Measurements from ENCODE around the gene PRKACA. TPM values are rescaled to one million over a fixed set of nuclear protein-coding genes. Genes with fewer than 3 reads are reported as not detected.

The PRKACA gene
- total RNA-seq, 1 experiment from 2014 or later = 25.6 TPM

DNA sequence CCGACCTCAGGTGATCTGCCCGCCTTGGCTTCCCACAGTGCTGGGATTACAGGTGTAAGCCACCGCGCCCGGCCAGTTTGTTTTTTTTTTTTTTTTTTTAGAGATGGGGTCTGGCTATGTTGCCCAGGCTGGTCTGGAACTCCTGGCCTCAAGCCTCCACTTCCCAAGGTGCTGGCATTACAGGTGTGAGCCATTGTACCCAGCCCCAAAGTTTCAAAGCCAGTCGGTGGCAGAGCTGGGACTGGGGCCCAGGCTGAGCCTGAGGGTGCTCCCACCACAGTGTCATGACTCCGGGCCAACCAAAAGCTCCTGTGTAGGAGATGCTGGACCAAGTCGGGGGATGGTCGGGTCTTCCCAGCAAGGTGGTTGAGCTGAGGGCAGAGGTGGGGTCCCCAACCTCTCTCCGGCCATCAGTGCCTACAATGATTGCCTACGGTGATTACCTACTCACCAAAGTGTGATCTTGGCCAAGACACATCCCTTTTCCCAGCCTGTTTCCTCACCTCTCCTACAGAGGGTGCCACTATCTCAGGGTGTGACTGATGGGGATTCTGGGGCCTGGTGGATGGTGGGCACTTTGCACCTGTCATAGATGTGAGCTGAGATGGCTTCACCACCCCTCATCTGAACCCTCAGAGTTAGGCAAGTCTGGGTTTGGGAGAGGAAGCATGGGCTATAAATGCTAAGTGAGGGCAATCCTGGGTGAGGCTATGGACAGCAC lies 21.1 kb downstream of the PRKACA start:
- no peak for DNase-seq (ENCODE audit: low read depth)

DNA sequence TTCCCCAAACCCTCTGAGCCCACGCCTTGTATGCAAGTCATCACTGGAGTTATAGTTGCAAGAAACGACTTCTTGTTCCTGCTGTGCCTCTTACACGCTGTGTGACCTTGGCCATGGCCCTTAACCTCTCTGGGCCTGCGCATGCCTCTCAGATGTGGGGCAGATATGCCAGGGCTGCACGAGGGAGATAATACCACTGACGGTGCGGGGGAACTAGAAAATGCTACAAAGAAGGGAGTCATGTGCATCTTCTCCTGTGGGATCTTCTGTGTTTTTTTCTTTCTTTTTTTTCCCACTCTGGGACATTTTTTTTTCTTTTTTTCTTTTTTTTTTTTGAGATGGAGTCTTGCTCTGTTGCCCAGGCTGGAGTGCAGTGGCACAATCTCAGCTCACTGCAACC lies 22.7 kb downstream of the PRKACA start:
- DNase-seq (ENCODE audit: low read depth) = no peak

GRCh38 chr19:14093117-14093823 lies 24.3 kb downstream of the PRKACA start:
- DNase-seq (ENCODE audit: low read depth) = no peak

DNA sequence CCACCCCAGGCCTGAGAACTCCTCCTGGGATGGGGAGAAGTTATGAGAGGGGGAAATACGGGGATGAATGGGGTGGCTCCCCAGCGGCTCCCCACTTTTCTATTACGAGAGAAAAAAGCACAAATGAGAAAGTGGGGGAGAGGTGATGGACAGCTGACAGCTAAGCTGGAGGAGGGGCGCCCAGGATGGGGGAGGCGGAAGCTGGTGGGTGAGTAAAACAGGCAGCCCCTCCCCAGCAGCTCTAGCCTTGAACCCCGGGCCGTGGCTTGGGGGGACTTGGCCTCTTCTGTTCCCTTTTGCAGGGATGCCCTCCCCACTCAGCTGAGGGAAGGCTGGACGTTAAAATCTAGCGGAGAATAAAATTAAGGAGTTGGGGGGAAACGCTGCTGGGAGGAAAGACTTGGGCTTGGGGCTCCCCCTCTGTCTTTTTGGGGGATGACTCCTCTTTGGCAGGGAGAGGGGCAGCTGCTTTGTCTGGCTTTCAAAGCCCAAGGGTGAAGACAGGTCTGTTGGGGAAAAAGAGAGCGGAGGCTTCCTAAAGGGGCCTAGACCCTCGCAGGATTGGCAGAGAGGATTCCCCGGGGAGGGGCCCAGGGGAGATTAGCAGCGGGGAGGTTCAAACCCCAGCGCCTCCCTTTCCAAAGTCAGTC lies 25.6 kb downstream of the PRKACA start:
- DNase-seq (ENCODE audit: low read depth) = no peak

DNA sequence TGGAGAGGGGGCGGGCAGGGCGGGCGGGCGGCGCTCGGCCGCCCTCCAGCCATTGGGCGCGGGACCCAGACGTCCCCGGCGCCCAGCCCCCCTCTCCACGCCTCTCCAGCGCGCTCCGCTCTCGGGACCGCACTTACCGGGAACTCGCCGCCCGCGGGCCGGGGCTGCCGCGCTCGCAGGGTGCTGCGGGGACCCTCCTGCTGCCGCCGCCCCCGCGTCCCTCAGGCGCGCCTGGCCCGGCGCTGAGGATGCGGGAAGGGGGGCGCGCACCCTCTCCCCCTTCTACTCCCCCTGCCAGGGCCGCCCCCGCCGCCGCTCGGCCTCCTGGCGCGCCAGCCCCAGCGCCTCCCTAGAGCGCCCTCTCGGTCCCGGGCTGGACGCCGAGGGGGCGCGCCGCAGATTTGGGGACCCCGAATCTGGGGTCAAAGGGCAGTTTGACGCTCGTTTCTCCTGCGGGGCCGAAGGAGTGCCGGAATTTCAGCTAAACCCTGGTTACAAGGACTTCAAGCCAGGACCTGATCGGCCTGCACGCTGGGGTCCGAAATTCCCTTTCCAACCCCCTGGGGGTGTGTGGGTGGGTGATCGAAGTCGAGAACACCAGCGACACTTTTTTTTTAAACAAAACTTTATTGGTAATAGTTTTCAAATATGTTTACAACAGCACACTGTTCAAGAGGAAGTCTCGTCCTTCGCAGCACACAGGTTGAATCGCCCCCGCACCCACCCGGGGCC lies 26.3 kb downstream of the PRKACA start:
- DNase-seq (ENCODE audit: low read depth) = peak; percentile 63

- no peak for DNase-seq (ENCODE audit: low read depth)
Observed at GRCh38 chr19:14090509-14091080, 27.0 kb downstream of the PRKACA start, which contains the start of gene SAMD1. SAMD1 (minus strand) TSS chr19:14090751.

DNA sequence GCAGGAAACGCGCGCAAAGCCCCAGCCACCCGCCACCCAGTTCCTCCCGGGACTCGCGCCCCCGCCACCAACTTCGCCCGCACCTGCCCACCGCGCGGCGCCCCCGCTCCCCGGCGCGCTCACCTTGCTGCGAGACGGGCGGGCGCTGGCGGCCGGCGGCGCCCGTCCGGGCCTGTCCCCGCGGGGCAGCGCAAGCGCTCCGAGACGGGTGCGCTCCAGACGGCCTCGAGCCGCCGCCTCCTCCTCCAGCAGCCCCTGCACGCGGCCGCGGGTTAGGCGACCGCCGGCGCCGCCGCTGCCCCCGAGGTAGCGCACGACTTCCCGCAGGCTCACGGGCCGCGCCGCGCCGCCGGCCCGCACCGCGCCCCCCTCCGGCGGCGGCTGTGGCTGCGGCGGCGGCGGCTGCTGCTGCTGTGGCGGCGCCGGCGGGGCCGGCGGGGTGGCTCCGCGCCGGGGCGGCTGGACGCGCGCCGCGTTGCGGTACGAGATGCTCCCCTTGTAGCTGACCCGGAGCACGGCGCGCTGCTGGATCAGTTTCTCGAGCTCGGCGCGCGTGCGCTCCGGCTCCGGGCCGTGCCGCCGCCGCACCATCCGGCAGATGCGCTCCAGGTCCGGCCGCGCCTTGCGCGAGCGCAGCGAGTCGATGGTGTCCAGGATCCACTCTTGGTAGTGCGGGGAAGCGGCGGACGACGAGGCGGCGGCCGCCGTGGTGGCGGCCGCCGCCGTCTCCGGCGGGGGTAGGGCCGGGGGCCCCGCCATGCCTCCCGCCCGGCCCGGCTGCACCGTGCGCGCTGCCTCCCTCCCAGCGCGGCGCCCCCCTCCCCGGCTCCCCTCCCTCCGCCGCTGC lies 27.7 kb downstream of the PRKACA start:
- peak; percentile 36 for DNase-seq (ENCODE audit: low read depth)

GRCh38 chr19:14089412-14089661 lies 28.2 kb downstream of the PRKACA start:
- no peak for DNase-seq (ENCODE audit: low read depth)

- DNase-seq (ENCODE audit: low read depth) = no peak
Observed at GRCh38 chr19:14088634-14089411, 28.7 kb downstream of the PRKACA start.

GRCh38 chr19:14086098-14086497 lies 31.5 kb downstream of the PRKACA start:
- no peak for DNase-seq (ENCODE audit: low read depth)

DNA sequence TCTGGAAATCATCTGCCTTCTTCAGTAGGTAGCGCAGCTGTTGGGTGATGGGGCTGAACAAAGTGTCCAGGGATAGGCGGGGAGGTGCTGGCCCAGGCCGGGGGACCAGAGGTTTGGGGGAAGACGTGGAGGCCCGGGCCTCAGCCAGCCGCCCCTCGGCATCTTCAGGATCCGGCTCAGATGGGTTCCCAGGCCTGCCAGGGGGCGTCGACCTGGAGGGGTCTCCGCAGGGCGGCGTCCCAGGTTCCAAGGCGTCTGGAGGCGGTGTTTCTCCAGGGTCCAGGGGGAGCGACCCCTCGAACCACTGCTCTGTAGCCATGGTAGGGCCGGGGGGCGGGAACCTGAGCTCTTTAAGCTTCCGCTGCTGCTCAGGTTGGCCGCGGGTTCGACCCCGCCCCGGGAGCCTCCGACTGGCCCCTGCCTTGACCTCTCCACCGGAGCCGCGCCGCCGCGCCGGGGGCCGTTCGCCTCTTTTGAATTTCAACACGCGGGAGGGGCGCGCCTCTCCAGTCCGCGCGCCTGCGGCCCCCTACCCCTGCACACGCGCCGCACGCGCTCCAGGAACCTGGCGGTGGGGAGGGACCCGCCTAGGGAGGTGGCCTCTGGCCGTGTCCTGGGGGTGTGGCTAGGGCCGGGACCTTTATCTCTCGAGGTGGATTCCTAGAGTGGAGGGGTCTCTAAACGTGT lies 32.1 kb downstream of the PRKACA start, which contains the start of gene C19orf67:
Gene C19orf67 (minus strand): TSS at position 475 of the 687 bp plus-strand sequence. CDS start 156 bp downstream, at position 319.
- no peak for DNase-seq (ENCODE audit: low read depth)

- no peak for DNase-seq (ENCODE audit: low read depth)
Observed at GRCh38 chr19:14082675-14082960, 34.9 kb downstream of the PRKACA start.

DNA sequence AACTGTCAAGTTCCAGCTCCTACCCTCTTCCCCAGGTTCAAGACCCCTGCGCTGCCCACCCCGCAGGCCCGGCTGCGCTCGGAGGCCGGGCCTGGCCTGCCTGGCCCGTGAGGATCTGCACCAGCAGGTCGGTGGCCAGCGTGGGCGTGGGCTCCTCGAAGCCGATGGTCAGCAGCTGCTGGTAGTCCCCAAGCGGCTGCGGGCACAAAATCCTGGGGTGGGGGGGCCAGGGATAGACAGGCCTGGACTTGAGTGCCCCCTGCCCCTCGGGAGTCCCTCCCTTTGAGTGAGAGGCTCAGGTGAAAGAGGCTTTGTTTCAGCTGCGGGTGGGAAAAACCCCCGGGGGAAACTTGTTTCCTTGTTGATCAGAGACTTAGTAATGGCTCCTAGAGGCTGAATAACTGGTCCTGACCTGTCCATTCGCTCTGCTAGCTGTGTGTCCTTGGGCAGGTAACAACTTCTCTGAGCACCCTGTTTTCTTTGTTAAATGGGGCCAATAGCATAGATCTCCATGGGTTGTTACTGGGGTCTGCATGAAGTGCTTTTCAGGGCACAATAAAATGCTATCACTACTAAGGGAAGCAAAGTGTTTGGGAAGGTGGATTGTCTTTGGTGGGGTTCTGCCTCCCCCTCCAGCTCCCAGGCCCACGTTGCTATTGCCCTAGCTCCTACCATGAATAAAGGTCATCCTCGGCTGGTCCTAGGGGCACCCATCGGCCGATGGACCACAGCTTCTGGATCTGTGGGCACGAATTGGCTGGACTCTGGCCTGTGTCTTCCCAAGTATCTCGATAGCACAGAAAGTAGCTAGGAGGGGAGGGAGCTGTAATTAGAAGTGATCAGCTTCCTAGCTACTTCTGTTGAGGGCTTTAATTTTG lies 35.5 kb downstream of the PRKACA start:
- no peak for DNase-seq (ENCODE audit: low read depth)

DNA sequence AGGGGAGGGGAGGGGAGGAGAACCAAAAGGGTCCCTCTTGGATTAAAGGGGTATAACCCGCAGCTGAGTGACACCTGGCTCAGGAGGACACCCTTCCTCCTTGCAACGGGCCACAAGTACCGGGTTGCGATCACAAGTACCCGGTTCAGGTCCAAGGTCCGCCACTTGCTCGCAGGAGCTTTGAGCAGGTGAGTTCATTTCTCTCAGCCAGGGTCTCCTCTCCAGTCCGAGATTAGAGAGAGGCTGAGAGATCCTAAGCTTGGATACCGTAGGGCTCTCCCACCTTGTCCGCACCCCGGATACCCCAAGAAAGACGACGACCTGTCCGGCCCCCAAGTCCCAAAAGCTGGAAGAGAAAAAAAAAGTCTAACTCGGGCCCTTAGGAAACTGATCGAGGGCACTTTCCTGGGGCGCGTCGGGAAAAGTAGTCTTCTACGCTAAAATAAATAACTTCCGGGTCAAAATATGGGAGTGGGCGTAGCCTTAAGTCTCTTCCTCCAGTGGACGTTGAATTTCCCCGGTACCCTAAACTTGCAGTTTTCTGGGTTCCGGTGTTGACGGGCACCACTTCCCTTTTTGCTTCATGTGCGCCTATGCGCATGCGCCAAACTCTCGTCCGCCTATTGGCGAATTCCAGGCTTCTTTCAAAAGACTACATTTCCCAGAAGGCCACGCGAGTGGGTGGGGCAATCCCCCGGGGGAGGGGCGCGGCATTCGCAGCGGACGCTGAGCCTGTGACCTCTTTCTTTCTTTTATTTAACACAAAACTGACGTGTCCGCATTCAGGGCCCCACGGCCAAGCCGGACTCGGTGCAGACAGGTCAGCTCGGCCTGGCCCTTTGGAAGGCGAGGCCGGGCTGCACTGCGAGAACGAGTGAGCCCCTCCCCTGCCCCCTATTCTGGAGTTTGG lies 36.4 kb downstream of the PRKACA start:
- peak; percentile 98 for DNase-seq (ENCODE audit: low read depth)

DNA sequence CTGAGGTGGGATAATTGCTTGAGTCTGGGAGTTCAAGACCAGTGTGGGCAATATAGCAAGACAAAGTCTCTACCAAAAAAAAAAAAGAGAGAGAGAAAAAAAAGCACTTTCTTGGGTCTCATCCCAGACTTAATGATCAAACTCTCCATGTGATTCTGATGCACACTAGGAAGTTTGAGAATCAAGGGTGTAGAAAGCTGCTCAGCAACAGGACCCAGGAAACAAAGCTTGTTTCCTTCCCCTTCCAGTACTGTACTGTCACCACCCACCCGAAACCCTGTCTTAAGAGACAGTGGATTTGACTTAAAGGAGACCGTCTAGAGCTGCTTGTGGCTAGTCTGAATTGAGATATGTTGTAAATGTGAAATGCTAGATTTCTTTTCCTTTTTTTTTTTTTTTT lies 39.2 kb downstream of the PRKACA start:
- no peak for DNase-seq (ENCODE audit: low read depth)

GRCh38 chr19:14073925-14074838 lies 43.4 kb downstream of the PRKACA start:
- no peak for DNase-seq (ENCODE audit: low read depth)

Measured in HT1080 (cell line).